Measurements from ENCODE around the gene PRPF40A.
"Not testable (repeated sequence)": the region's sequence is repeated elsewhere in the genome, so short reads cannot be mapped to it uniquely, and the experiment has no call there.

Gene PRPF40A

GRCh38 chr2:152717228-152718075 is at the start of gene PRPF40A:
TSS of gene PRPF40A (minus strand) at chr2:152717461. CDS start at chr2:152717439, 22 bp downstream.
- DNase-seq: peak; percentile 98 to 99

GRCh38 chr2:152766928-152767327 is 49.7 kb upstream of the PRPF40A start:
- DNase-seq: no peak

- no peak for DNase-seq
These were observed 46.4 kb upstream of the PRPF40A start for GRCh38 chr2:152763651-152764050.

- DNase-seq: not testable (repeated sequence)
These were observed 45.9 kb upstream of the PRPF40A start for GRCh38 chr2:152763208-152763607.

- no peak for DNase-seq
These were observed 44.9 kb upstream of the PRPF40A start for GRCh38 chr2:152762202-152762601.

GRCh38 chr2:152761214-152761613 is 44.0 kb upstream of the PRPF40A start:
- DNase-seq: no peak

GRCh38 chr2:152759290-152760072 is 42.2 kb upstream of the PRPF40A start:
- DNase-seq: no peak

- DNase-seq: no peak
These were observed 37.8 kb upstream of the PRPF40A start for GRCh38 chr2:152755029-152755428.

GRCh38 chr2:152747751-152748150 is 30.5 kb upstream of the PRPF40A start:
- DNase-seq: not testable (repeated sequence)

GRCh38 chr2:152743002-152743401 is 25.7 kb upstream of the PRPF40A start:
- DNase-seq: no peak

GRCh38 chr2:152740743-152741328 is 23.6 kb upstream of the PRPF40A start:
- DNase-seq: no peak

GRCh38 chr2:152739705-152740104 is 22.4 kb upstream of the PRPF40A start:
- DNase-seq: not testable (repeated sequence)

- DNase-seq: no peak
These were observed 21.2 kb upstream of the PRPF40A start for GRCh38 chr2:152738438-152738837.

GRCh38 chr2:152737509-152737908 is 20.2 kb upstream of the PRPF40A start:
- not testable (repeated sequence) for DNase-seq

- DNase-seq: peak in 1 of 2 experiments; percentile 15
These were observed 13.5 kb upstream of the PRPF40A start for GRCh38 chr2:152730591-152731333.

- DNase-seq: no peak
These were observed 12.6 kb upstream of the PRPF40A start for GRCh38 chr2:152729844-152730243.

GRCh38 chr2:152723918-152724317 is 6.7 kb upstream of the PRPF40A start:
- no peak for DNase-seq

GRCh38 chr2:152722639-152723038 is 5.4 kb upstream of the PRPF40A start:
- DNase-seq: not testable (repeated sequence)

- no peak for DNase-seq
These were observed 3.5 kb upstream of the PRPF40A start for GRCh38 chr2:152720794-152721193.

- no peak for DNase-seq
These were observed 1.8 kb upstream of the PRPF40A start for GRCh38 chr2:152718909-152719645.

GRCh38 chr2:152718076-152718908 is 1.0 kb upstream of the PRPF40A start, which contains the start of gene ARL6IP6:
TSS of gene ARL6IP6 (plus strand) at chr2:152718620. CDS start at chr2:152718625, 5 bp downstream.
- DNase-seq: peak; percentile 89 to 92
